ENCODE measurements around the gene PSME4.
"Not testable (repeated sequence)": the region's sequence is repeated elsewhere in the genome, so short reads cannot be mapped to it uniquely, and the experiment has no call there.

Gene PSME4

GRCh38 chr2:53843595-53843994 is 127.2 kb downstream of the PSME4 start:
- H3K27me3 ChIP-seq (replicated peaks; ENCODE audit: control insufficient read depth, insufficient read depth, low read length): no peaks in the 10 kb centered on the region
- no peak for TF ChIP-seq CTCF (IDR thresholded peaks at IDR 0.05; ENCODE audit: insufficient read depth, low read length, poor library complexity, severe bottlenecking)
- H3K4me3 ChIP-seq (replicated peaks; ENCODE audit: low read depth, low read length): no peak overlapping the region
- no peak for DNase-seq (ENCODE audit: extremely low read depth, insufficient read length)
- H3K36me3 ChIP-seq (ENCODE audit: control insufficient read depth, insufficient read depth, low read length): no peaks in the 10 kb centered on the region

- no peak for TF ChIP-seq CTCF (IDR thresholded peaks at IDR 0.05; ENCODE audit: insufficient read depth, low read length, poor library complexity, severe bottlenecking)
- no peak for DNase-seq (ENCODE audit: extremely low read depth, insufficient read length)
- no peak overlapping the region for H3K4me3 ChIP-seq (replicated peaks; ENCODE audit: low read depth, low read length)
- no peaks in the 10 kb centered on the region for H3K36me3 ChIP-seq (ENCODE audit: control insufficient read depth, insufficient read depth, low read length)
- H3K27me3 ChIP-seq (replicated peaks; ENCODE audit: control insufficient read depth, insufficient read depth, low read length): no peaks in the 10 kb centered on the region
These were observed 127.9 kb downstream of the PSME4 start for GRCh38 chr2:53842891-53843290.

GRCh38 chr2:53841651-53842050 is 129.1 kb downstream of the PSME4 start:
- DNase-seq (ENCODE audit: extremely low read depth, insufficient read length); H3K36me3 ChIP-seq (ENCODE audit: control insufficient read depth, insufficient read depth, low read length); H3K27me3 ChIP-seq (replicated peaks; ENCODE audit: control insufficient read depth, insufficient read depth, low read length); H3K4me3 ChIP-seq (replicated peaks; ENCODE audit: low read depth, low read length): not testable (repeated sequence)

- H3K4me3 ChIP-seq (replicated peaks; ENCODE audit: low read depth, low read length): no peak overlapping the region
- no peak for TF ChIP-seq CTCF (IDR thresholded peaks at IDR 0.05; ENCODE audit: insufficient read depth, low read length, poor library complexity, severe bottlenecking)
- no peaks in the 10 kb centered on the region for H3K27me3 ChIP-seq (replicated peaks; ENCODE audit: control insufficient read depth, insufficient read depth, low read length)
- H3K36me3 ChIP-seq (ENCODE audit: control insufficient read depth, insufficient read depth, low read length): no peaks in the 10 kb centered on the region
- no peak for DNase-seq (ENCODE audit: extremely low read depth, insufficient read length)
These were observed 130.2 kb downstream of the PSME4 start for GRCh38 chr2:53840580-53840979.

GRCh38 chr2:53829980-53830290 is 140.9 kb downstream of the PSME4 start:
- not testable (repeated sequence) for H3K36me3 ChIP-seq (ENCODE audit: control insufficient read depth, insufficient read depth, low read length); H3K4me3 ChIP-seq (replicated peaks; ENCODE audit: low read depth, low read length); DNase-seq (ENCODE audit: extremely low read depth, insufficient read length); H3K27me3 ChIP-seq (replicated peaks; ENCODE audit: control insufficient read depth, insufficient read depth, low read length)

- DNase-seq (ENCODE audit: extremely low read depth, insufficient read length): no peak
- Histone ChIP-seq H3K27me3 (replicated peaks; ENCODE audit: control insufficient read depth, insufficient read depth, low read length) (no peaks in the 10 kb centered on the region), H3K36me3 (ENCODE audit: control insufficient read depth, insufficient read depth, low read length) (no peaks in the 10 kb centered on the region), H3K4me3 (replicated peaks; ENCODE audit: low read depth, low read length) (no peak overlapping the region)
- no peak for TF ChIP-seq CTCF (IDR thresholded peaks at IDR 0.05; ENCODE audit: insufficient read depth, low read length, poor library complexity, severe bottlenecking)
These were observed 141.4 kb downstream of the PSME4 start for GRCh38 chr2:53829273-53829979.

- TF ChIP-seq CTCF (IDR thresholded peaks at IDR 0.05; ENCODE audit: insufficient read depth, low read length, poor library complexity, severe bottlenecking): no peak
- Histone ChIP-seq H3K36me3 (ENCODE audit: control insufficient read depth, insufficient read depth, low read length) (no peaks in the 10 kb centered on the region), H3K27me3 (replicated peaks; ENCODE audit: control insufficient read depth, insufficient read depth, low read length) (no peaks in the 10 kb centered on the region), H3K4me3 (replicated peaks; ENCODE audit: low read depth, low read length) (no peak overlapping the region)
- no peak for DNase-seq (ENCODE audit: extremely low read depth, insufficient read length)
These were observed 142.5 kb downstream of the PSME4 start for GRCh38 chr2:53828331-53828730.

Measured in GM06990 (cell line).